GM18511 (cell line): ENCODE measurements around the gene TAS1R3.

Source experiments
- ATAC-seq: cut with Tn5 transposase; IDR thresholded peaks from one replicate; pipeline ENCODE4 v1.9.1; 2021; ENCODE audit warnings: mild to moderate bottlenecking, moderate library complexity; ENCODE audit not compliant: unreplicated experiment

Gene TAS1R3

GRCh38 chr1:1294250-1294890, 36.7 kb upstream of the TAS1R3 start:
- ATAC-seq, result no peak

DNA sequence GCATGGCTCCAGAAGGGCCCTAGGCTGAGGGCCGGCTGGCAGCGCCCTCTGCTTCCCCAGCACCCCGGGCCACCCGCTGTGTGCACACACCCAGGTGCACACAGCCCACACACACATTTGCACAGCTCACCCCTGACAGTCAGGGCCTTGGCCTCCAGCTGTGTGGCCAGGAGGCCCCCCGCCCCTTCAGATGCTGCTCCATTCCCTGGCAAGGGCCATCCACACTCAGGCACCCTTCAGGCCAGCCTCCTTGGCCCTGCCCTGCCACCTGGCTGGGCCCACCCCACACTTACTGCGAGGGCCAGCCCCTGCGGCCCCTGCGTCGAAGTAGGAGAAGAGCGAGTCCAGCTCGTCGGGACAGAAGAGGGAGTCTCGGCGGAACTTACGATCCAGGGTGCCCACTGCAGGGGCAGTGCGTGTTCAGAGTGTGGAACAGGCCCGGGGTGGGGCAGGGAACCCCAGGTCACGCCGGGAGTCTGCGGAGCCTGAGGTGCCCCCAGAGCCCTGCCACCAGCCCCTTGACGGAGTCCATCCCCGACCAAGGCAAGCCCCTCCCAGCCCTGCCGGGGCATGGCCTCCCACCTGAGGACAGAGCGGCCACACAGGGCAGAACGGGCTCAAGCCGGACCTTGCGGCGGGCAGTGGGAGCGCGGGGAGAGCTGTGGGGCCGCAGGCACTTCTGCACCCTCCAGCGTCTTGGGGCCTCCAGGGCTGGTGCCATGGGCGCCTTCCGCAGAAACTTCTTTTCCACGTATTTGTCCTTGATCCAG, 35.7 kb upstream of the TAS1R3 start:
- no peak for ATAC-seq

- ATAC-seq, result no peak
Measured at GRCh38 chr1:1296070-1297061, 34.7 kb upstream of the TAS1R3 start.

GRCh38 chr1:1297802-1298424, 33.2 kb upstream of the TAS1R3 start:
- no peak for ATAC-seq

DNA sequence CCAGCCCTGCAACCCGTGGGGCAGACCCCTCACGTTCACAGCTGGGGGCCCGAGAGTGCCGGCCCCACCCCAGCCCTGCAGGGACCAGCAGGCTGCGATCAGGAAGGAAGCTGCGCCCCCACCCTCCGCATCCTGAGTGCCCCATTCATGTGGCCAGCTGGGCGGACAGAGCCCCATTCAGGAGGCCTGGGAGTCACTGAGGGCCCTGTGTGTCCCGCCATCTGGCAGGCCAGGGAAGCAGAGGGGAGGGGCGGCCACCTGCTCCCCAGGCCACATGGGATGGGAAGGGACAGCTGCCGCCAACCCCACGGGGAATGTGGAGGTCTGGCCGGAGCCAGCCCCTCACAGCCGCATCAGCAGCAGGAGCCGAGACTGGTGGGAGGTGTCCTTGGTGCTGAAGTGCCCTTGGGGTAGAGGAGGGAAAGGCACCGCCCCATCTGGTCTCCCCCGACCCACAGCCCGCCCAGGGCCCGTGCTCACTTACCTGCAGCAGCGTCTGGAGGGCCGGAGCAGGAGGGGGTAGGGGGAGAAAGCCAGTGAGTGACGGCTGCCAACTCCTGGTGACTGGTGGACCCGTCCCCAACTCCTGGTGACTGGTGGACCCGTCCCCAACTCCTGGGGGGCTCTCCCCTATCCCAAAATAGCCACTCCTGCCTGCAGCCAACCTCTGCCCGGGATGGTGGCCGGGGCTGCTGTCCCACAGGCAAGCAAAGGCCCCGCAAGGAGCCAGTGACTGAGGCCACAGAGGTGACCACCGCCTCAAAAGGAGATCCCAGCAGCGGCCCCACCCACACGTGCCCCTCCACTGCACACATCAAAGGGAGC, 32.0 kb upstream of the TAS1R3 start:
- ATAC-seq, result no peak

DNA sequence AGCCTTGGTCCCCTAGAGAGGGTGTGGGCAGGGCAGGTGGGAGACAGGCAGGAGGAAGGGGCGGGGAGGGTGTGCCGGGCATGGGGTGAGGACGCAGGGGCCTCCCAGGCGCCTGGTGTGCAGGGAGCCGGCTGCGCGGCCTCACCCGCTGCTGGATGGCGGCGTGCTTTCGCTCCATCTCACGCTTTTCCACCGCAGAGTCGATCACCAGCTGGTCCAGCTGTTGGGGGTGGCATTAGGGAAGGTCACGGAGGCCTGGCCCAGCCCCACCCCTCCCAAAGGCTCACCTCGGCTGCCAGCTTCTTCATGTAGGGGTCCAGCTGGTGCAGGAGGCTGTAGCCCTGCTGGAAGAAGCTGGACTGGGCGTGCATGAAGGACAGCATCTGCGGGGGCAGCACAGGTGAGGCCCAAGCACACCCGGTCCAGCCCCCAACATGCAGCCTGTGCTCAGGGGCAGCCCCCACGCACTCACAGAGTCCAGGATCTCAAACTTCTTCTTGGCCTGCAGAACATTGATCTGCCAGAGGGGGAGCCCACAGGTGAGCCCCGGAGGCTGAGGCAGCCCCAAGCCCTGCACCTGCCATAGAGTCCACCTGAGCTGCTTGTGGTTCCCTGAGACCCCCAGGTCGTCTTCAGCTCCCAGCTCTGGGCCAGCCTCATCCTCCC, 31.3 kb upstream of the TAS1R3 start:
- ATAC-seq, result no peak

DNA sequence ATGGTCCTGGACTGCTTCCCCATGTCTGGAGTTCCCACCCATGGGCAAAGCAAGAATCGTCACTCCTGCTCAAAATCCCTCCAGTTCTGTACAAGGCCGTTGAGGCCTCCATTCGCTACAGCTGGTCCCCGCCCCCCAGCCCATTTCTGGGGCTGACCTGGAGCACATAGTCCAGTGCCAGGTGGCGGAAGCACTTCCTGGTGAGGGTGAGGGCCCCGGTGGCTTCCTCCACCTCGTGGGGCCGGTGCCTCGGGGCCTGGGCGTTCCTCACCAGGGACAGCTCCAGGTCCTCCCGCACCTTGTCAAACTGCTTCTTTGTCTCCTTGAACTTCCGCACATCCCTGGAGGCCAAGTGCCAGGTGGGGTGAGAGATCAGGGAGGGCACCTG, 30.7 kb upstream of the TAS1R3 start:
- no peak for ATAC-seq

DNA sequence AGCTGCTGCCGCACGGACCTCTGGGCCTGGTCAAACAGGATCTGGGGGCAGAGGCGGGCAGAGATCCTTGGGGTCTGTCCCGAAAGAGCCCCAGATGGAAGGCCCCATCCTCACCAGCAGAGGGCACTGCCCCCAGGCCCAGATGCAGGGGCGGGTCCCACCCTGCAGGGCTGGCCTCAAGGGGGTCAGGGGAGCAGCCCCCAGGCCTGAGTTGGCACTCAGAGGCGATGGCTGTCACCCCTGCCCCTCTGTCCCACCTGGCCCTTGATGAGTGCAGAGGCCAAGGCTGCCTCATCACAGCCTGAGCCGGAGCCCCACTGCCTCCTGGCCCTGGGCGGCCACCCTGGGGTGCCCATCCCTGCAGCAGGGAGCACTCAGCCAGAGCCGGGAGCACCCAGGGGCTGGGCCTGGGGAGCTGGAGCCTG, 29.1 kb upstream of the TAS1R3 start:
- no peak for ATAC-seq

- no peak for ATAC-seq
Measured at GRCh38 chr1:1302951-1303509, 28.1 kb upstream of the TAS1R3 start.

GRCh38 chr1:1303736-1304135, 27.3 kb upstream of the TAS1R3 start:
- ATAC-seq, result no peak

- ATAC-seq, result no peak
Measured at GRCh38 chr1:1304331-1305299, 26.5 kb upstream of the TAS1R3 start.

GRCh38 chr1:1305300-1306069, 25.6 kb upstream of the TAS1R3 start:
- ATAC-seq, result peak; percentile 38

DNA sequence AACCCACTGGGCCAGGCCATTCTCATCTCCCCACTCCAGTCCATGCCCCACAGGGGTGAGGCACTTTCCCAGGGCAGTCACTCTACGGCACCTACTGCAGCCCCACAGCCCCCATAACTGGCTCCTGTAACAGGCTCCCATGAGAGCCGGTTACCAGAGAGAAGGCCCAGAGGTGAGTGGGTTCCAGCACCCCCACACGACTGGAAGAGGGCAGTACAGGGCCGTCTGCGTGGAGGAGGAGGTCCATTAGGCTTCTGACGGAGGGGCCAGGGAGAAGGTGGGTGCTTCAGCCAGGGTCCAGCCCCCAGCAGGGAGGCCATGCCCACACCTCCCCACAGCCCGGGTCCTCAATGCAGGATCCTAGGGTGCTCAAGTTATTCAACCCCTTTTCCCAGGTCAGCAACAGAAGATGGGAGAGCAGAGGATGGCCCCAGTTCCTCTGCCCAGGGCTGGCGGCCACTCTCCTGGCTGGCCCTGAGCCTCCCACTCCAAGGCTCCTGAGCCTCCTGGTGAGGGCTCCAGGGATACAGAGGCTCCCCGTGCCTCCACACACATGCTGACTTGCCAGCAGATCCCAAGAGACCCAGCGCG, 24.9 kb upstream of the TAS1R3 start:
- no peak for ATAC-seq

- no peak for ATAC-seq
Measured at GRCh38 chr1:1306661-1307260, 24.3 kb upstream of the TAS1R3 start.

- peak; percentile 7 for ATAC-seq
Measured at GRCh38 chr1:1307261-1307922, 23.7 kb upstream of the TAS1R3 start.
